MV-4-11 (cell line): ENCODE results near the gene BTBD19.
"Not testable (repeated sequence)": the region's sequence is repeated elsewhere in the genome, so short reads cannot be mapped to it uniquely, and the experiment has no call there.

Experiments used
- DNase-seq: peaks from one replicate; lab custom pipeline; 2025; lab: John Stamatoyannopoulos, UW

Gene BTBD19

GRCh38 chr1:44808063-44808937 lies at the start of gene BTBD19:
Gene BTBD19 (plus strand): TSS chr1:44808523. CDS start chr1:44808821, 298 bp downstream.
- peak; percentile 32 for DNase-seq

GRCh38 chr1:44759077-44759476 lies 49.2 kb upstream of the BTBD19 start:
- no peak for DNase-seq

- no peak for DNase-seq
These were observed 47.4 kb upstream of the BTBD19 start for GRCh38 chr1:44760876-44761275.

GRCh38 chr1:44766421-44766820 lies 41.9 kb upstream of the BTBD19 start:
- DNase-seq: not testable (repeated sequence)

GRCh38 chr1:44775078-44775929 lies 33.0 kb upstream of the BTBD19 start, which contains the start of gene RPS8:
Gene RPS8 (plus strand): TSS chr1:44775540. CDS start chr1:44775597, 57 bp downstream.
- peak; percentile 92 for DNase-seq

GRCh38 chr1:44775930-44776729 lies 32.2 kb upstream of the BTBD19 start:
- DNase-seq: no peak

- no peak for DNase-seq
These were observed 31.6 kb upstream of the BTBD19 start for GRCh38 chr1:44776730-44777068.

- DNase-seq: no peak
These were observed 30.8 kb upstream of the BTBD19 start for GRCh38 chr1:44777547-44777946.

- peak; percentile 31 for DNase-seq
These were observed 30.2 kb upstream of the BTBD19 start for GRCh38 chr1:44777969-44778635.

GRCh38 chr1:44778705-44779576 lies 29.4 kb upstream of the BTBD19 start:
- DNase-seq: no peak

GRCh38 chr1:44780583-44781121 lies 27.7 kb upstream of the BTBD19 start:
- peak; percentile 26 for DNase-seq

GRCh38 chr1:44783697-44784093 lies 24.6 kb upstream of the BTBD19 start:
- no peak for DNase-seq

- no peak for DNase-seq
These were observed 24.0 kb upstream of the BTBD19 start for GRCh38 chr1:44784094-44785028.

- no peak for DNase-seq
These were observed 23.3 kb upstream of the BTBD19 start for GRCh38 chr1:44785029-44785380.

GRCh38 chr1:44785501-44786137 lies 22.7 kb upstream of the BTBD19 start:
- no peak for DNase-seq

- peak; percentile 46 for DNase-seq
These were observed 22.0 kb upstream of the BTBD19 start for GRCh38 chr1:44786138-44786840.

GRCh38 chr1:44786841-44787426 lies 21.4 kb upstream of the BTBD19 start:
- no peak for DNase-seq

GRCh38 chr1:44787506-44787905 lies 20.8 kb upstream of the BTBD19 start:
- DNase-seq: no peak
